GM12891 (cell line): ENCODE measurements around the gene HOXD13.

Experiments
- DNase-seq: peaks from one replicate; pipeline ENCODE4 v3.0.0; 2011; ENCODE audit warnings: low spot score; ENCODE audit not compliant: insufficient read length
- FAIRE-seq: peaks from 2 replicates; lab custom pipeline; 2011; peaks lifted over from hg19 to GRCh38; lab: Jason Lieb, UNC
- PAX5 ChIP-seq: IDR thresholded peaks from 2 replicates; pipeline ENCODE4 v1.6.1; 2011; ENCODE audit warnings: low read length, moderate library complexity, mild to moderate bottlenecking; ENCODE audit not compliant: insufficient read depth, severe bottlenecking
- POLR2A ChIP-seq: IDR thresholded peaks from 2 replicates; pipeline ENCODE4 v1.6.1; 2011; ENCODE audit warnings: low read depth, low read length, control low read depth
- POLR2AphosphoS5 ChIP-seq: IDR thresholded peaks from 2 replicates; pipeline ENCODE4 v1.6.1; 2011; ENCODE audit warnings: low read depth, low read length, control low read depth
- POU2F2 ChIP-seq: IDR thresholded peaks from 2 replicates; pipeline ENCODE4 v1.6.1; 2011; ENCODE audit warnings: low read depth, mild to moderate bottlenecking, control low read depth, low read length, moderate library complexity
- SPI1 ChIP-seq: IDR thresholded peaks from 2 replicates; pipeline ENCODE4 v1.6.1; 2011; ENCODE audit warnings: low read depth, low read length, control low read depth
- TAF1 ChIP-seq: IDR thresholded peaks from 2 replicates; pipeline ENCODE4 v1.6.1; 2011; ENCODE audit warnings: low read depth, low read length, control low read depth

The HOXD13 gene

GRCh38 chr2:176100547-176101140 is 8.1 kb downstream of the HOXD13 start:
- TF ChIP-seq TAF1 (no peak), SPI1 (no peak), POLR2A (no peak), POLR2AphosphoS5 (no peak), PAX5 (no peak), POU2F2 (no peak)
- FAIRE-seq (no peak), DNase-seq (no peak)

- no peak for DNase-seq
- no peak for FAIRE-seq
- no peak for TF ChIP-seq PAX5
- no peak for TF ChIP-seq POLR2AphosphoS5
- no peak for TF ChIP-seq POU2F2
- no peak for TF ChIP-seq POLR2A
- TF ChIP-seq TAF1 = no peak
- no peak for TF ChIP-seq SPI1
These were observed 8.8 kb downstream of the HOXD13 start for GRCh38 chr2:176101216-176101830.

- TF ChIP-seq TAF1 = no peak
- no peak for TF ChIP-seq PAX5
- no peak for TF ChIP-seq POU2F2
- TF ChIP-seq POLR2A = no peak
- no peak for TF ChIP-seq POLR2AphosphoS5
- TF ChIP-seq SPI1 = no peak
- no peak for DNase-seq
- FAIRE-seq = no peak
These were observed 9.3 kb downstream of the HOXD13 start for GRCh38 chr2:176101842-176102241.

- no peak for DNase-seq
- FAIRE-seq = no peak
- no peak for TF ChIP-seq PAX5
- TF ChIP-seq SPI1 = no peak
- TF ChIP-seq POLR2AphosphoS5 = no peak
- TF ChIP-seq POLR2A = no peak
- TF ChIP-seq POU2F2 = no peak
- TF ChIP-seq TAF1 = no peak
These were observed 9.9 kb downstream of the HOXD13 start for GRCh38 chr2:176102309-176102866.

GRCh38 chr2:176103194-176103593 is 10.7 kb downstream of the HOXD13 start:
- DNase-seq = no peak

GRCh38 chr2:176103742-176104315 is 11.3 kb downstream of the HOXD13 start:
- FAIRE-seq (no peak), DNase-seq (no peak)
- TF ChIP-seq POLR2AphosphoS5 (no peak), POU2F2 (no peak), PAX5 (no peak), TAF1 (no peak), SPI1 (no peak), POLR2A (no peak)

More at GRCh38 chr2:176103194-176103593, 10.7 kb downstream of the HOXD13 start:
- no peak for TF ChIP-seq SPI1
- TF ChIP-seq POLR2A = no peak
- TF ChIP-seq PAX5 = no peak
- TF ChIP-seq TAF1 = no peak
- TF ChIP-seq POU2F2 = no peak
- no peak for TF ChIP-seq POLR2AphosphoS5
- FAIRE-seq = no peak

- TF ChIP-seq POLR2AphosphoS5 (no peak), POLR2A (no peak), PAX5 (no peak), POU2F2 (no peak), SPI1 (no peak), TAF1 (no peak)
- DNase-seq (no peak), FAIRE-seq (no peak)
These were observed 12.0 kb downstream of the HOXD13 start for GRCh38 chr2:176104316-176105077.

- DNase-seq (no peak), FAIRE-seq (no peak)
- TF ChIP-seq POU2F2 = no peak
- TF ChIP-seq PAX5 = no peak
- no peak for TF ChIP-seq POLR2AphosphoS5
- TF ChIP-seq POLR2A = no peak
- no peak for TF ChIP-seq SPI1
- no peak for TF ChIP-seq TAF1
These were observed 12.7 kb downstream of the HOXD13 start for GRCh38 chr2:176105078-176105729.

- DNase-seq (no peak), FAIRE-seq (no peak)
- TF ChIP-seq PAX5 (no peak), TAF1 (no peak), POLR2A (no peak), POU2F2 (no peak), SPI1 (no peak), POLR2AphosphoS5 (no peak)
These were observed 13.4 kb downstream of the HOXD13 start for GRCh38 chr2:176105730-176106580.
